Left lung (tissue), 10 donors: ENCODE data around the gene STK39. TPM values are rescaled to one million over a fixed set of nuclear protein-coding genes. Genes with fewer than 3 reads are reported as not detected.

Experiments
- ATAC-seq: fragments of 200-7000 bp; cut with Tn5 transposase; one replicate; pipeline ENCODE4 v1.9.1; 2020; ENCODE audit warnings: moderate library complexity
- DNase-seq, 4 donors: peaks; one replicate each; pipeline ENCODE4 v3.0.0-alpha.2; 2013 to 2020
- H3K27ac ChIP-seq, 2 donors: fragments of 200-600 bp; sonication (generic) in 1 of 2; one replicate each; pipeline versions ENCODE4 v1.5.0 to v1.8.0; 2020 to 2021
- H3K27me3 ChIP-seq, 2 donors: fragments of 200-600 bp; sonication (generic) in 1 of 2; one replicate each; pipeline versions ENCODE4 v1.5.0 to v1.8.0; 2020 to 2021
- H3K36me3 ChIP-seq, 2 donors: fragments of 200-600 bp; sonication (generic) in 1 of 2; one replicate each; pipeline versions ENCODE4 v1.5.0 to v1.8.0; 2020 to 2021
- H3K4me1 ChIP-seq, 2 donors: fragments of 200-600 bp; one replicate each; pipeline ENCODE4 v1.8.0; 2021
- H3K4me3 ChIP-seq, 2 donors: fragments of 200-600 bp; sonication (generic) in 1 of 2; one replicate each; pipeline versions ENCODE4 v1.5.0 to v1.8.0; 2020 to 2021; ENCODE audit warnings: mild to moderate bottlenecking in 1 of 2
- H3K9me3 ChIP-seq, 2 donors: fragments of 200-600 bp; sonication (generic) in 1 of 2; one replicate each; pipeline versions ENCODE4 v1.5.0 to v1.8.0; 2020 to 2021
- CTCF ChIP-seq, 2 donors: fragments of 200-600 bp; sonication (generic) in 1 of 2; IDR thresholded peaks; one replicate each; pipeline versions ENCODE4 v1.5.0 to v1.8.0; 2021; ENCODE audit warnings: antibody characterized with exemption in 2 of 2
- intact Hi-C, 2 donors: fragments of 100-400 bp; cut with DNase I; formaldehyde crosslinking; loops; one replicate each; pipeline versions ENCODE4 v1.11.2 to v1.14.2; 2022
- polyA plus RNA-seq, 6 donors: library from polyadenylated mRNA; unstranded; fragments of 120-200 nt; gene quantifications; one replicate each; pipeline ENCODE4 v1.2.1, GENCODE V29; 2013; ENCODE audit not compliant: insufficient read length in 6 of 6
- total RNA-seq, 2 donors: library from RNA; stranded (reverse); fragmentation: NEBNext Ultra II Directional; extraction: Animal tissue kit (Norgen Biotek cat#: 25700); gene quantifications; one replicate each; pipeline ENCODE4 v1.2.1, GENCODE V29; 2021
- donor health status: DM: no; HTN: yes; CAD: no.
- donor health status: DM: no; HTN: no; CAD: no.

The STK39 gene
- total and polyA plus RNA-seq, 8 donors = 15.7 to 31.3 (median 27.0) TPM

GRCh38 chr2:167916756-167917155 is 330.6 kb downstream of the STK39 start:
- Histone ChIP-seq H3K36me3 (no peaks in the 10 kb centered on the region), H3K4me3 (no peak overlapping the region), H3K27me3 (no peaks in the 10 kb centered on the region), H3K4me1 (no peaks in the 10 kb centered on the region), H3K9me3 (no peaks in the 10 kb centered on the region), H3K27ac (no peak overlapping the region)
- no peak for DNase-seq
- no peak for ATAC-seq
- intact Hi-C loops = no loop called here
- no peak for TF ChIP-seq CTCF (IDR thresholded peaks at IDR 0.05)

- no peaks in the 10 kb centered on the region for H3K27me3 ChIP-seq
- no peak for DNase-seq
Observed at GRCh38 chr2:167914969-167915368, 332.4 kb downstream of the STK39 start.

GRCh38 chr2:167908786-167909185 is 338.6 kb downstream of the STK39 start:
- H3K27ac ChIP-seq = no peak overlapping the region
- H3K4me1 ChIP-seq = no peaks in the 10 kb centered on the region
- intact Hi-C loops = no loop called here
- DNase-seq (no peak), ATAC-seq (no peak)
- no peak for TF ChIP-seq CTCF (IDR thresholded peaks at IDR 0.05)
- no peaks in the 10 kb centered on the region for H3K9me3 ChIP-seq
- no peaks in the 10 kb centered on the region for H3K36me3 ChIP-seq
- H3K27me3 ChIP-seq = no peaks in the 10 kb centered on the region
- H3K4me3 ChIP-seq = no peak overlapping the region

More at GRCh38 chr2:167914969-167915368, 332.4 kb downstream of the STK39 start:
- H3K36me3 ChIP-seq = no peaks in the 10 kb centered on the region
- TF ChIP-seq CTCF (IDR thresholded peaks at IDR 0.05) = no peak
- intact Hi-C loops = no loop called here
- ATAC-seq = no peak
- H3K4me1 ChIP-seq = no peaks in the 10 kb centered on the region
- no peaks in the 10 kb centered on the region for H3K9me3 ChIP-seq
- H3K4me3 ChIP-seq = no peak overlapping the region
- no peak overlapping the region for H3K27ac ChIP-seq

GRCh38 chr2:167905668-167906067 is 341.7 kb downstream of the STK39 start:
- TF ChIP-seq CTCF (IDR thresholded peaks at IDR 0.05) = no peak
- no peak overlapping the region for H3K4me3 ChIP-seq
- H3K9me3 ChIP-seq = no peaks in the 10 kb centered on the region
- intact Hi-C loops = no loop called here
- no peaks in the 10 kb centered on the region for H3K27me3 ChIP-seq
- H3K27ac ChIP-seq = no peak overlapping the region
- H3K4me1 ChIP-seq = no peaks in the 10 kb centered on the region
- H3K36me3 ChIP-seq = no peaks in the 10 kb centered on the region
- no peak for ATAC-seq
- DNase-seq = no peak

Other genes starting within 250 kb of the STK39 start
- 10 to 100 TPM; 18.8 to 24.5 TPM for gene CERS6, start 208.7 kb upstream of the STK39 start, total RNA-seq
- 10 to 100 TPM; 20.3 to 24.2 (median 22.1) TPM for gene CERS6, start 208.7 kb upstream of the STK39 start, polyA plus RNA-seq